Activated T-helper 1 cell treated with anti-CD3 and anti-CD28 coated beads, Interleukin-12 subunit alpha, Interleukin-12 subunit beta, Interleukin-2, Interleukin-4 antibody, amounts not matched to agents 30 ng/mL and 10 ng/mL and 1 ng/mL, durations not matched to agents 14 hours and 24 hours and 36 hours (primary cell): ENCODE measurements around the gene COX6A1. TPM values are rescaled to one million over a fixed set of nuclear protein-coding genes. Genes with fewer than 3 reads are reported as not detected.

Source experiments
- DNase-seq: peaks from one replicate; pipeline ENCODE4 v3.0.0; 2021; ENCODE audit warnings: low spot score
- H3K27ac Mint-ChIP-seq: one replicate; pipeline ENCODE4 v1.8.0; 2021; ENCODE audit warnings: mild to moderate bottlenecking, mixed read lengths
- H3K27me3 Mint-ChIP-seq: one replicate; pipeline ENCODE4 v1.8.0; 2022; ENCODE audit warnings: mild to moderate bottlenecking, moderate library complexity, mixed read lengths; ENCODE audit not compliant: insufficient read depth
- H3K36me3 Mint-ChIP-seq: one replicate; pipeline ENCODE4 v1.8.0; 2021; ENCODE audit warnings: low read depth, mixed read lengths
- H3K4me1 Mint-ChIP-seq: one replicate; pipeline ENCODE4 v1.8.0; 2021; ENCODE audit warnings: low read depth, mixed read lengths
- H3K4me3 Mint-ChIP-seq: one replicate; pipeline ENCODE4 v1.8.0; 2021; ENCODE audit warnings: mild to moderate bottlenecking, moderate library complexity, mixed read lengths
- H3K9me3 Mint-ChIP-seq: one replicate; pipeline ENCODE4 v1.8.0; 2021; ENCODE audit warnings: mixed read lengths
- intact Hi-C: fragments of 100-400 bp; cut with micrococcal nuclease; formaldehyde crosslinking; loops from one replicate; pipeline ENCODE4 v1.15.1; 2024
- total RNA-seq: library from RNA; stranded (reverse); gene quantifications from 2 replicates; pipeline ENCODE4 v1.2.3, GENCODE V29; 2022

The COX6A1 gene
- total RNA-seq, 1 donor from 2014 or later, result 352 TPM

GRCh38 chr12:120412421-120412820, 25.5 kb upstream of the COX6A1 start:
- H3K36me3 Mint-ChIP-seq, result no peaks in the 10 kb centered on the region
- no peak overlapping the region for H3K27ac Mint-ChIP-seq
- no peak for DNase-seq
- intact Hi-C loops, result no loop called here
- H3K9me3 Mint-ChIP-seq, result no peaks in the 10 kb centered on the region
- H3K4me1 Mint-ChIP-seq, result no peaks in the 10 kb centered on the region
- H3K4me3 Mint-ChIP-seq, result no peak overlapping the region
- H3K27me3 Mint-ChIP-seq, result no peaks in the 10 kb centered on the region

GRCh38 chr12:120413901-120414695, 23.8 kb upstream of the COX6A1 start:
- intact Hi-C loops, result no loop called here
- no peak overlapping the region for H3K4me3 Mint-ChIP-seq
- H3K27me3 Mint-ChIP-seq, result peaks cover 7% of the 10 kb centered on the region
- H3K9me3 Mint-ChIP-seq, result no peaks in the 10 kb centered on the region
- H3K27ac Mint-ChIP-seq, result no peak overlapping the region
- H3K36me3 Mint-ChIP-seq, result no peaks in the 10 kb centered on the region
- DNase-seq, result no peak
- H3K4me1 Mint-ChIP-seq, result no peaks in the 10 kb centered on the region

DNA sequence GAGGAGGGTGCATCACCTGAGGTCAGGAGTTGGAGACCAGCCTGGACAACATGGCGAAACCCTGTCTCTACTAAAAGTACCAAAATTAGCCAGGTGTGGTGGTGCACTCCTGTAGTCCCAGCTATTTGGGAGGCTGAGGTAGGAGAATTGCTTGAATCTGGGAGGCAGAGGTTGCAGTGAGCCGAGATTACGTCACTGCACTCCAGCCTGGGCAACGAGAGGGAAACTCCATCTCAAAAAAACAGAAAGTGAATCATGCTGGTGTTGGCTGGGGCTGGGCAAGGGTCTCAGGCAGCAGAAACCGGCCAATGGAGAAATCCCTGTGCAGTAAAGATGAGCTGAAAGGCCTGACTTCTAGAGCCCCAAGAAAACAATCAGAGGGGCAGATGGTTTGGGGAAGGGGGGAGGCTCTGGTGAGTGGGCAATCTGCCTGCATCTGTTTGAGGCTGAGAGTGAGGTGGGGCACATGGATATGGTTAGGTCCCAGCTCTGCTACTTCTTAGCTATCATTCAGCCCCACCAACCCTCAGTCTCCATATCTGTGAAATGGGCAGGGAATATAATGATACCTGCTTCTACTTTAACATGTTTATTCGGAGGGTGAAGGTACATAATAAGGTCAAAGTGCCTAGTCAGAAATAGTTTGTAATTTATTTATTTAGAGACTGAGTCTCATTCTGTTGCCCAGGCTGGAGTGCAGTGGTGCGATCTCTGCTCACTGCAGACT, 21.3 kb upstream of the COX6A1 start:
- Mint-ChIP-seq H3K4me3 (no peak overlapping the region), H3K27me3 (peaks cover 10% of the 10 kb centered on the region), H3K27ac (no peak overlapping the region), H3K9me3 (no peaks in the 10 kb centered on the region), H3K36me3 (no peaks in the 10 kb centered on the region), H3K4me1 (no peaks in the 10 kb centered on the region)
- intact Hi-C loops, result no loop called here
- DNase-seq, result no peak

DNA sequence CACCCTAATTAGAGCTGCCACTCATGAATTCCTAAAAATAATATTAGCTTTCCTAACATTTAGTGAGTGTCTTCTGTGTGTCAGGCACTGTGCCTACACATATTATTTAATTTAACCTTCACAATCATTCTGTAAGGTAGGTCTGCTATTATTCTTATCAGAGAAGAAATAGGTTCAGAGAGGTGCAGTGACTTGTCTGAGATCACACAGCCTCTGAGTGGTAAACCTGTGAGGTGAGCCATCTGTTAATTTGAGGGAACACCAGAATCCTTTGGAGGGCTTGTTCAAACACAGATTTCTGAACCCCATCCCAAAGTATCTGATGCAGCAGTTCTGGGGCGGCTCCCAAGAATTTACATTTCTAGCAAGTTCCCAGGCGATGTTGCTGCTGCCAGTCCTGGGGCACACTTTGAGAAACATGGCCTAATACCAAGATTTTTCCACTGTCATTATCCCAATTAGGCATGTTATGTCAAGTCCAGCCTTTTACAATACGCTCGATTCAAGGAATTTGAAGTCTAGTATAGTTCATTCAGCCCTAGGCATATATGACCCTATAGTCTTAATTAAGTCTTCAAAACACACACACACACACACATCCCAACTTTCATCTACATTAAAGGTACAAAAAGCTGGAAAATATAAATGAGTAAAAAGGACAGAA, 19.9 kb upstream of the COX6A1 start:
- no peaks in the 10 kb centered on the region for H3K36me3 Mint-ChIP-seq
- DNase-seq, result no peak
- H3K27ac Mint-ChIP-seq, result no peak overlapping the region
- intact Hi-C loops, result no loop called here
- H3K9me3 Mint-ChIP-seq, result no peaks in the 10 kb centered on the region
- H3K27me3 Mint-ChIP-seq, result peaks cover 11% of the 10 kb centered on the region
- no peaks in the 10 kb centered on the region for H3K4me1 Mint-ChIP-seq
- H3K4me3 Mint-ChIP-seq, result no peak overlapping the region

GRCh38 chr12:120421701-120422100, 16.2 kb upstream of the COX6A1 start:
- Mint-ChIP-seq H3K4me1 (no peaks in the 10 kb centered on the region), H3K27ac (no peak overlapping the region), H3K36me3 (no peaks in the 10 kb centered on the region), H3K27me3 (peaks cover 17% of the 10 kb centered on the region), H3K4me3 (no peak overlapping the region), H3K9me3 (no peaks in the 10 kb centered on the region)
- intact Hi-C loops, result no loop called here
- no peak for DNase-seq

DNA sequence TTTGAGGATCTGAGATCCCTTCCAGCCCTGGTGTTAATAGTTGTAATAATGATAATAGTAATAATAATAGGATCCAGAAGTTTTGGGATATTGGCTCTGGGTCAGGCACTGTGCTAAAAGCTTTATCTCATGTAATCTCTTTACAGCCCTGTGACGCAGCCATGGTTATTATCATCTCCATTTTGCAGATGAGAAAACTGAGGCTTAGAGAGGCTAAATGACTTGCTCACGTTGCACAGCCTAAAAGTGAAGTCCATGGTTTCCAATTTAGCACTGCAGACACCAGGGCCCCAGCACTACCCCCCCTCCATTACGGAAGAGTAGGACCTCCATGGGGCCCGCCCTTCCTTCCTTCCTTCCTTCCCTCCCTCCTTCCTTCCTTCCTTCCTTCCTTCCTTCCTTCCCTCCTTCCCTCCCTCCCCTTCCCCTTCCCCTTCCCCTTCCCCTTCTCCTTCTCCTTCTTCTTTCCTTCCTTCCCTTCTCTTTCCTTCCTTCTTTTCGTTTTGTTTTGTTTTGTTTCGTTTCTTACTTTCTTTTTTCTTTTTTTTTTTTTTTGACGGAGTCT, 14.9 kb upstream of the COX6A1 start:
- Mint-ChIP-seq H3K36me3 (no peaks in the 10 kb centered on the region), H3K4me3 (no peak overlapping the region), H3K27me3 (peaks cover 22% of the 10 kb centered on the region), H3K27ac (no peak overlapping the region), H3K4me1 (no peaks in the 10 kb centered on the region), H3K9me3 (no peaks in the 10 kb centered on the region)
- intact Hi-C loops, result no loop called here
- DNase-seq, result no peak

GRCh38 chr12:120425797-120426196, 12.1 kb upstream of the COX6A1 start:
- Mint-ChIP-seq H3K4me3 (no peak overlapping the region), H3K27ac (no peak overlapping the region)

DNA sequence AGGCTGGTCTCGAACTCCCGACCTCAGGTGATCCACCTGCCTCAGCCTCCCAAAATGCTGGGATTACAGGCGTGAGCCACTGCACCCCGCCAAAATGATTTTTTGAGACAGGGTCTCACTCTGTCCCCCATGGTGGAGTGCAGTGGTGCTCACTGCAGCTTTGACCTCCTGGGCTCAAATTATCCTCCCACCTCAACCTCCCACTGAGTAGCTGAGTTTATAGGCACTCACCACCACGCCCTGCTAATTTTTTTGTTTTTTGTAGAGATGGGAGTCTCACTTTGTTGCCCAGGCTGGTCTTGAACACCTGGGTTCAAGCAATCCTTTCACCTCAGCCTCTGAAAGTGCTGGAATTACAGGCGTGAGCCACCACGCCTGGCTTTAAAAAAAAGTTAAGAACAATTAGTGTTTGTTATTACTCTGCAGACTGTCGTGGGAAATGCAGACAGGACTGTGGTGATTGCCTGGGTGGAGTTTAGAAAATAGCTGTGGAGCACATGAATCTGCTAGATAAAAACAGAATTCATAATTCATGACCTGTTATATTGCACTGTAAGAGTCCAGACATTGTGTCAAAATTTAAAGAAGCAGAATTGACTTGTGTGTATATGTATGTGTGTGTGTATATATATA, 9.2 kb upstream of the COX6A1 start:
- Mint-ChIP-seq H3K9me3 (no peaks in the 10 kb centered on the region), H3K36me3 (no peaks in the 10 kb centered on the region), H3K4me1 (peaks cover 10% of the 10 kb centered on the region), H3K27me3 (peaks cover 18% of the 10 kb centered on the region), H3K27ac (no peak overlapping the region), H3K4me3 (no peak overlapping the region)
- intact Hi-C loops, result no loop called here
- no peak for DNase-seq

More at GRCh38 chr12:120425797-120426196, 12.1 kb upstream of the COX6A1 start:
- DNase-seq, result no peak
- Mint-ChIP-seq H3K4me1 (peaks cover 4% of the 10 kb centered on the region), H3K36me3 (no peaks in the 10 kb centered on the region), H3K27me3 (peaks cover 22% of the 10 kb centered on the region), H3K9me3 (no peaks in the 10 kb centered on the region)
- intact Hi-C loops, result no loop called here

DNA sequence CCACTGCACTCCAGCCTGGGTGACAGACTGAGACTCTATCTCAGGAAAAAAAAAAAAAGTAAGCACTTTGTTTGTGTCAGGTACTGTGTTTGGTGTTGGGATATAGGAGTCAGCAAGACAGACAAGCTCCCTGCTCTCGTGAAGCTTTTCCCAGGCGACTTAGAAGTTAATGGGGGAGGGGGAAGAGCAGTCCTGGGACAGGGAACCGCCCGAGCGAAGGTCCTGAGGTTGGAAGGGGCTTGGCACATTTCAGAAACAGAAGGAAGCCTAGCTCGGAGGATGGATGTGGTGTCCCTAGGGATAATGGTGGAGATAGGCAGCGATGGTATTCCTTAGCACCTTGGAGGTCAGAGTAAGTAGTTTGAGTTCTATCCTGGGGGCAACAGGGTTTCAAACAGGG, 8.5 kb upstream of the COX6A1 start:
- no peaks in the 10 kb centered on the region for H3K36me3 Mint-ChIP-seq

DNA sequence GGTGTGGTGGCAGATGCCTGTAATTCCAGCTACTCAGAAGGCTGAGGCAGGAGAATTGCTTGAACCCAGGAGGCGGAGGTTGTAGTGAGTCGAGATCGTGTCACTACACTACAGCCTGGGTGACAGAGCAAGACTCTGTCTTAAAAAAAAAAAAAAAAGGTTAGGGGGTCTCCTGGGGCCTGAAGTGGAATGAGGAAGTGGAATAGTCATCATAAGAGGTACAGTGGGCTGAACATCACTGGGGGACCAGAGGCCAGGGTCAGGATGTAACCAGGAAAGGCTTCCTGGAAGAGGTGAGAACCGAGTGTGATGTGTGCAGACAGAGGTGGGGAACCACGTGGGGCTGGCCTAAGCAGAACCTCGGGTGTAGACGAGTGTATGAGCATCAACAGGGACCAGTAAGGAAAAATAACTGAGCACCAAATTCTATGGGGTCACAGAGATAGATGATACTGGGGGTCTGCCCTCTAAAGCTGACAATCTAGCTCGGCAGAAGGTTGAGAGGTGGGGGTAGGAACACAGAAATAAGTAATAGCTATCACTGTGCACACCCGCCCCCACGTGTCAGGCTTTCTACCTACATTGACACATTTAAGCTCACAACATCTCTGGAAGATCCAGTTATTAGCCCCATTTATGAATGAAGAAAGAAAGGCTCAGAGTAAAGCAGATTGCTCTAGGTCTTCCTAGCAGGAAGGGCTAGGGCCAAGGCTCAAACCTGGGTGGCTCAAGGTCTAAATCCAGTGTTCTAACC, 5.0 kb upstream of the COX6A1 start:
- no peak for DNase-seq
- intact Hi-C loops, result loop anchor here (10.0 kb wide), 2 partner anchors 318 to 602 kb away; partner anchors contain the start of genes OASL and RAB35
- Mint-ChIP-seq H3K9me3 (no peaks in the 10 kb centered on the region), H3K4me3 (no peak overlapping the region), H3K36me3 (no peaks in the 10 kb centered on the region), H3K27ac (no peak overlapping the region), H3K27me3 (peaks cover 7% of the 10 kb centered on the region), H3K4me1 (peaks cover 16% of the 10 kb centered on the region)

More for the DNA sequence above, 8.5 kb upstream of the COX6A1 start:
- intact Hi-C loops, result no loop called here
- Mint-ChIP-seq H3K4me1 (peaks cover 10% of the 10 kb centered on the region), H3K27ac (no peak overlapping the region), H3K9me3 (no peaks in the 10 kb centered on the region), H3K27me3 (peaks cover 15% of the 10 kb centered on the region), H3K4me3 (no peak overlapping the region)
- no peak for DNase-seq

DNA sequence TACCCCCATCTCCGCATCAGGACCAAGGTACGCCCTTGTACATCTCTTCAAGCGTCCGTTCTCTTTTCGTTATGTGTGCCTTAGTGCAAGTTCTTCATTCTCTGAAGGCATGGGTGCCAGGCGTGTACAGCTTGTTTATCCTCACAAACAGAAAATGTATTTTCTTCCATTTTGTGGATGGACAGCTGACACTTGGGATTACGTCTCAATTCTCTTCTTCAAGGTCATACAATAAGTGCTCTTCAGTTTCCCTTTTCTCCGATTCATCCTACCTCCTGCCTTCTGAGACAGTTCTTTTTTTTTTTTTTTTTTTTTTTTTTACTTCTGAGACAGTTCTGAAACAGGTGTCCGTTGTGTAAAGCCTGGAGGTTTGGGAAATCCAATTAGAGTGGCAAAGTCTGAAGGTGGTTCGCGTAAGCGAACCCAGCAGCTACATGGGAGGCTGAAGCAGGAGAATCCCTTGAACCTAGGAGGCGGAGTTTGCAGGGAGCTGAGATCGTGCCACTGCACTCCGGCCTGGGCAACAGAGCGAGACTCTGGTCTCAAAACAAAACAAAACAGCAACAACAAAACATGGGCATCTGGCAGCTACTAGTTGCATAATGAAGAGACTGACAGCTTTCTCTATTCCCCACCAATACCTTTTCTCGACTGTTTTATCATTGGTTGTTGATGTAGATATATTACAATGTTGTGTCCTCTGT, 734 bp downstream of the COX6A1 start:
- H3K27ac Mint-ChIP-seq, result peak overlapping the region; percentile 98
- H3K4me1 Mint-ChIP-seq, result peaks cover 28% of the 10 kb centered on the region
- intact Hi-C loops, result loop anchor here (1.0 to 10.0 kb wide), 14 partner anchors 8 to 596 kb away; partner anchors contain the start of genes DYNLL1, GATC, MLEC and OASL
- DNase-seq, result no peak
- H3K36me3 Mint-ChIP-seq, result peaks cover 28% of the 10 kb centered on the region
- H3K27me3 Mint-ChIP-seq, result no peaks in the 10 kb centered on the region
- peak overlapping the region; percentile 100 for H3K4me3 Mint-ChIP-seq
- no peaks in the 10 kb centered on the region for H3K9me3 Mint-ChIP-seq
